T1000 (cell line): ENCODE measurements around the gene KCTD1.

Experiments
- DNase-seq: peaks from one replicate; lab custom pipeline; 2025; ENCODE audit warnings: mixed read lengths; lab: John Stamatoyannopoulos, UW

The KCTD1 gene

DNA sequence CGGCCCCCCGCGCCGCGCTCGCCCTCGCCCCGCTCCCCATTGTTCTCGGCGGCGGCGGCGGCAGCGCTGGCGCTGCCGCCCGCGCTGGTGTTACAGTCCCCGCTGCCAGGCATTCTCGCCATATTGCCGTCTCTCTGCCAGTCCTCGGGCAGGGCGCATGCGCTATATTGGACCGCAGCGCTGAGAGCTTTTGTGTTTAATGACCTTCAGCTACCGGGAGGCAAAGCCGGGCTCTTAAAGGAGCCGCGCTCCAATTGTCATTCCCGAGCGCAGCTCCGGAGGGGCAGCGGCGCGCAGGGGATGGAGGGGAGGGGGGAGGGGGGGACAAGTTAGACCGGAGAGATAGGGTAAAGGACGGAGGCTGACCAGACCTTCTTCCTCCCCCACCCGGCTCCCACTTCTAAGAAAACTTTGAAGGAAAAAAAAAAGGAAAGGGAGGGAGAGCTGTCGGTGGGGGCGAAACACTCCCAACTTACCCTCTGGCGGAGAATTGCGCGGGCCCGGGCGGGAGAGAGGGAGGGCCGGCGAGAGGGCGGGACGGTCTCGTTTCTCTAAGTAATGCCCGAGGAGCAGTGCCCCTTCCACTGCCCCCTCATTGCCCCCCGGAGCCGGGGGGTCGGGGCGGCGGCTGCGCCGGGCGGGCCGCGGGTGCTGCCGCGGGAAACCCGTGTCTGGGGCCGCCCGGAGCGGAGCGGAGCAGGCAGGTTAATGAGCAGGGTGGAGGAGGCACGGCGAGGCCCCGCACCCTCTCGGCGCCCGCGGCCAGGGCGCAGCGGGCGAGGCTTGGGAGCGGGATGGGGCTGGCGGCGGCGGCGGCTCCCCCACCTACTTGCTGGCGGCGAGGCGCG is at the start of gene KCTD1:
Gene KCTD1, minus strand, starts transcription at position 139 of the 848 bp plus-strand sequence. Its CDS starts 17 bp downstream, at position 122.
- DNase-seq, result peak; percentile 68

GRCh38 chr18:26593365-26594320 is 45.3 kb upstream of the KCTD1 start:
- no peak for DNase-seq

DNA sequence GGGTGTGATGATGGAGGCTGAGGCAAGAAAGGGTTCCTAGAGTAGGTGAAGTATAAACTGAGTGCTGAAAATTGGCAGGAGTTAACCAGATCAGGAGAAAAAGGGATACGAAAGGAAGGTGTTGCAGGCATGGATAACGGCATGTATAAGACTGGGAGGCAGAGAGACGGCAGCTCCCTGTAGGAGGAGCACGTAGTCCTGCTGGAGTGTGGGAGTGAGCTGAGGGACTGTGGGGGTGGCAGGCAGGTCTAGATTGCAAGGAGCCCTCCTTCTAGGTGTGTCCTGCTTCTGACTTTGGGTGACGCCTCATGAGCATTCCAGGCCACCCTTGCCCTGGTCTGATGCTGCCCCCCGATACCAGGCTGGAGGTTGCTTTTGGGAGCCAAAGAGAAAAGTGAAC is 36.4 kb upstream of the KCTD1 start:
- no peak for DNase-seq

DNA sequence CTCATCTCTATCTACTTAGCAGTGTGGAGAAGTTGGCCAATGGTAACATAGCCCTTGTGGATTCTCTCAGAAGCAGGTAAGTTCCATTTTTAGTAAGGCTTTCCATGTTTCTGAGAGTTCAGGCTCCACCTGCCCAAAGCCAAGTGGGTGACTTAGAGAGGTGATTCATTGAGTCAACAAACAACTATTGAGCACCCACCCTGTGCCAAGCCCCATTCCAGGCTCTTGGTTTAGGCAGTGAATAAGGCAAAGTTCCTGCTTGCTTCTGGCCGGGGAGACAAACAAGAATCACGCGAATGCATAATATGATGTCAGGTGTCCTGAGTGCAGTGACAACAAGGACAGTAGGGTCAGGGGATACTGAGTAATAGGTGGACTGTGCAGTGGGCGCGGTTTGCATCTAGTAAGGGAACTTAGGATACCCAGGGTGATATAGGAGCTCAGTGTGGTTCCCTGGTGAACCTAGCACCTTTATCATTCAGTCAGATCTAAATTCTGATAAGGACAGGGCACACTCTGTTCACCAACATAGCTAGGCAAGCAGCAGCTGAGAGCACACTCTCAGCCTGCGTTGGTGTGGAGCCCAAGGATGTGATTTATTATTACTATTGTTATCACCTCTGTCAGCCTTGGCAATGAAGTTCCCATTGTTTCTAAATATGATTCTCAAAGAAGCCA is 31.7 kb upstream of the KCTD1 start:
- DNase-seq, result no peak

DNA sequence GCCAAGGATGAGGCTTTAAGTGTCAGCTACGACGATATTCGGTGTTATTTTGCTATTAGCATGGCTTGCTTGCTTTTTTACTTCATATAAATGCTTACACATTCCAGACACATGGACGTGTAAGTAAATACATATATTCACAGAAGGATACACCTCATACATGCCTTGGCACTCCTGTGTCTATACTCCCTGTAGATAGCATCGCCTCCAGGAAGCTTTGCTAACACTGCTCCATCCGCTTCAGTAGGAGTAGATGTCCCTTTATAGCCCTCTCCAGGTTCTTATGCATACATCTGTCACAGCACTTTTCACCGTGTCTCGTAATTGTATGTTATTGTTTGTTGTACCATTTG is 27.5 kb upstream of the KCTD1 start:
- DNase-seq, result no peak

DNA sequence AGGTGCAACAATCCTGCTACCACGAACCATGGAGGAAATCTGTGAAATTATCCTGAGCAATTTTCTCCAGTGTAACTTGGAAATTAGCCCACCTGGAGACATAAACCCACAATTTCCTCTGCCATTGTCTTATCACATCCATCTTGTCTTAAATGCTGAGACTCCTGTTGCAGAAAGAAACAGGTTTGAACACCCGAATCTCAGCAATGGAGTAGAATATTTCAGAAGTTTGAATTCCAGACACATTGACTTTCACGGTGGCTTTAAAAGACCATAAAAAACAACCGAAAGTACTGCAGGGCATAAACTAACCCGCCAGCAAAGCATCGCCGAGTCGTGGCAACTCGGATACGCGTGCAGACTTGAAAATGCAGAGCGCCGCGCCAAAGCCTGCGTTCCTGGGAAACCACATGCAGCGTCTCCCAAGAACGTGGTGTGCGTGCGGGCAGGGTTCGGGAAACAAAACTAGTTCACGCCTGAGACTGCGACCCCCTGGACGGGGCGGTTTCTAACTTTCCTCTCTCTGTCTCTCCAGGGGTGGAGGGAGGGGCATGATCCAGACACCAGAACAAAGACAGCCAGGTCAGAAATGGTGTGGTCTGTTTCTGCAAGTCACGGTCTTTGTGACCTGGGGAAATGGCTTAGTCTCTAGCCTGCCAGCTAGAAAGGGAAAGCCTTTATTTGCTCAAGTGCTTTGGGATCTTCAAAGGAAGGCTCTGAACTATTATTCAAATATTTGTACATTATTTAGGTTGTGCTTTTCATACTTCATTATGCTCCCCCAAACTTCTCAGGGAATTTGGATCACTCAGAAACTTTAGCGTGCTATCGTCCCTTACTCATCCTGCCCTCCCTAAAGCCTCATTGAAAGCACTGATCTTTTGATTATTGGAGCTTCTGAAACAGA is 26.9 kb upstream of the KCTD1 start:
- no peak for DNase-seq

GRCh38 chr18:26568926-26569665 is 20.7 kb upstream of the KCTD1 start:
- no peak for DNase-seq

GRCh38 chr18:26568513-26568912 is 20.2 kb upstream of the KCTD1 start:
- DNase-seq, result no peak

- DNase-seq, result no peak
These were observed 18.7 kb upstream of the KCTD1 start for GRCh38 chr18:26566874-26567555.

DNA sequence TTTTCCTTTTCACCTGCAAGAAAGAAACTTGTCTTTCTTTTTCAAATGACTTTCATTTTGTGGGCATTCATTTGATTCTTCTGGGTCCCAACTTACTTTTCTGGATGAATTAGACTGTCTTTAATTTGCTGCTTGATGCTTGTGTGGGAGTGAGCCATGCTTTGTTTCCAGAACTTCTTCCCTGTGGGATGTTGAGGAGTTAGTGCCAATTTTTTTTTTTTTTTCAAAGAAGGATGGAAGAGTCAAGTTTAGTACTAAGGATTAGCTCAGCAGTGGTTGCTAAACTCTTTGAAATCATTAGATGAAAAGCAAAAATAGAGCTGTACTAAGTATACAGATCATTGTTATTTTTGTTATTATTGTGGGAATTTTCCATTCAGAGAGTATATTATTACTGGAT is 17.2 kb upstream of the KCTD1 start:
- DNase-seq, result no peak

GRCh38 chr18:26563024-26563423 is 14.7 kb upstream of the KCTD1 start:
- DNase-seq, result no peak

- DNase-seq, result no peak
These were observed 14.2 kb upstream of the KCTD1 start for GRCh38 chr18:26562568-26562967.

GRCh38 chr18:26561769-26562168 is 13.4 kb upstream of the KCTD1 start:
- no peak for DNase-seq

DNA sequence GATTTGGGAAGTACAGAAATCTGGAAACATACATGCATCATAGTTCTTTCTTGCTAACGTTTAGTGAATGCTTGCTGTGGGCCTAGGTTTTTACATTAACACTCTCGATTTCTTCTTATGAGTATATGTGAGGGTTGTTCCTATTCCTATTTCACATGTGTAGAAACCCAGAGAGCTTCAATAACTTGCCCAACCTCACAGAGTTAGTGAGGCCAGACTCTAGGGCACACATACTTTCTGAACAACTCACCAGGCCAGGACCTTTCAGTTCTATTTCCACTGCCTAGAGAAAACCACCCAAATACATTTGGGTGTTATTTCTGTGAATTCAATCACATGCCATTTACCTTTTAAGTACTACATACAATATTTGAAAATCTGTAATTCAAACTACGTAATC is 8.2 kb upstream of the KCTD1 start:
- no peak for DNase-seq

- DNase-seq, result no peak
These were observed 7.6 kb upstream of the KCTD1 start for GRCh38 chr18:26555804-26556553.

DNA sequence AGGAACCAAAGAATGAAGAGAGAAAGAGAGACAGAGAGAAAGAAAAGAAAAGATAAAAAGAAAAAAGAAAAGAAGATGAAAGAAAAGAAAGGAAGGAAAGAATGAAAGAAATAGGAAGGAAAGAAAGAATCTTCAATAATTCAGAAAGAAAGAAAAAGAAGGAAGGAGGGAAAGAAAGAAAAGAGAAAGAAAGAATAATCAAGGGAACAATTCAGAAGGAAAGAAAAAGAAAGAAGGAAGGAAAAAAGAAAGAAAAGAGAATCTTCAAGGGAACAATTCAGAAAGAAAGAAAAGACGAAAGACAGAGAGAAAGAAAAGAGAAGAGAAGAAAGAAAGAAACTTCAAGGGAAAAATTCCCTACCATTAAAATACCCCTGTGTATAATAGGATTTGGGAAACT is 5.6 kb upstream of the KCTD1 start:
- DNase-seq, result no peak

GRCh38 chr18:26551695-26552081 is 3.3 kb upstream of the KCTD1 start:
- DNase-seq, result no peak

DNA sequence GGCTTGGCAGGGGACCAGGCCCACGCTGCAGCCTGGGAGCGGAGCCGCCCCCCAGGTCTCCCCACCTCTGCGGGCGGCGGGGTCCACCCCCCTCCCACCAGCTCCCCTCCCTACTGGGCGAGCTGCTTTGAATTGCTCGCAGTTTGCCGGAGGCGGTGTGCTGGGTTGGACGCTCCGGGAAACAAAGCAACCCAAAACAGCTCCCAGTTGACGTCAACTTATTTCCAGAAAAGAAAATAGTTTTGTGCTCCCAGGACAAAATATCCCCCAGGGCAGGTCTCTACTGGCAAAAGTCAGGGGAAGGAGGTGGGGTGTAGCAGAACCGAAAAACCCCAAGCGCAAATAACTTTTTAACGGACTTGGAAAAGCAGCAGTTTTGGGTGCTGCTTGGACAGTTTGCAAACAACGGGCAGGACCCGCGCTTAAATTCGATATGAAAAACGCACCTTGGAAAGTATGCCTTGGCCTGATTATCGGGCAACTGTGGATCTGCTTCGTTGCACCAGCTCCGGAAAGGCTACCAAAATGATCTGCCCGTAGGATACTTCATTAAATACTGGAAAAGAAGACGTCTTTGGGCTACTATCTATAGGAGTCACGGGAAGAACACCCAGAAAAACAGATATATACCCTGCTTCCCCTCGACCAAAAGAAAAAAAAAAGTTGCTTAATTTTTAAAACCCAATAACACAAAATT is 2.8 kb upstream of the KCTD1 start:
- no peak for DNase-seq
